Psoas muscle (tissue), 8 donors: ENCODE measurements around the gene IQGAP2. TPM values are rescaled to one million over a fixed set of nuclear protein-coding genes. Genes with fewer than 3 reads are reported as not detected.

ENCODE experiments used
- ATAC-seq, 4 donors: fragments of 200-7000 bp; cut with Tn5 transposase; one replicate each; pipeline ENCODE4 v1.9.1; 2020; ENCODE audit warnings: moderate library complexity in 3 of 4, mild to moderate bottlenecking in 2 of 4
- DNase-seq, 2 donors: peaks; one replicate each; pipeline ENCODE4 v3.0.0-alpha.2; 2020
- H3K27ac ChIP-seq: fragments of 200-600 bp; one replicate; pipeline ENCODE4 v1.8.0; 2022
- H3K27me3 ChIP-seq, 3 donors: fragments of 200-600 bp in 1 of 3; one replicate each; pipeline versions ENCODE4 v1.6.1 to v1.8.0; 2013 to 2022; ENCODE audit warnings: low read length in 2 of 3, mild to moderate bottlenecking in 2 of 3, moderate library complexity in 1 of 3; ENCODE audit not compliant: insufficient read depth in 3 of 3
- H3K36me3 ChIP-seq, 2 donors: fragments of 200-600 bp in 1 of 2; one replicate each; pipeline versions ENCODE4 v1.6.1 to v1.8.0; 2013 to 2022; ENCODE audit warnings: low read depth in 1 of 2, mild to moderate bottlenecking in 1 of 2, moderate library complexity in 1 of 2; ENCODE audit not compliant: insufficient read depth in 1 of 2
- H3K4me1 ChIP-seq: fragments of 200-600 bp; one replicate; pipeline ENCODE4 v1.8.0; 2022
- H3K4me3 ChIP-seq: fragments of 200-600 bp; one replicate; pipeline ENCODE4 v1.8.0; 2022; ENCODE audit warnings: mild to moderate bottlenecking
- H3K9me3 ChIP-seq: fragments of 200-600 bp; one replicate; pipeline ENCODE4 v1.8.0; 2022
- CTCF ChIP-seq: fragments of 200-600 bp; IDR thresholded peaks from one replicate; pipeline ENCODE4 v1.8.0; 2022; ENCODE audit warnings: antibody characterized with exemption
- WGBS, 3 donors: extraction: QIAGEN DNeasy Blood & Tissue Kit; methylation state at CpG; one replicate each; pipeline versions ENCODE4 v1.1.6 to v1.1.7; 2013; 5-methylcytosine and 5-hydroxymethylcytosine counted together
- intact Hi-C, 2 donors: fragments of 100-400 bp; cut with DNase I; formaldehyde crosslinking; loops; one replicate each; pipeline versions ENCODE4 v1.11.0 to v1.14.2; 2022
- polyA plus RNA-seq, 3 donors: library from polyadenylated mRNA; stranded (reverse); fragments of 200-250 nt; gene quantifications; one replicate each; pipeline ENCODE4 v1.2.3, GENCODE V29; 2013
- total RNA-seq, 4 donors: library from RNA; stranded (reverse); fragmentation: NEBNext Ultra II Directional in 2 of 4; extraction: Animal tissue kit (Norgen Biotek cat#: 25700) in 2 of 4; gene quantifications; one replicate each; pipeline versions ENCODE4 v1.2.1 to v1.2.4, GENCODE V29; 2021 to 2023
- donor health status: healthy with polysubstance abuse.
- donor health status: DM: no; HTN: no; CAD: no; lungs with moderate emphysema.
- donor health status: Bipolar disorder and iron deficiency.
- donor health status: healthy.
- donor health status: DM: yes; HTN: yes; CAD: no.
- donor health status: DM: no; HTN: no; CAD: no.
- donor health status: DM: no; HTN: no; CAD: no.
- donor health status: DM: yes; HTN: yes; CAD: no.

The IQGAP2 gene
- total and polyA plus RNA-seq, 7 donors: 0.52 to 4.3 (median 1.4) TPM

- H3K27ac ChIP-seq: no peak overlapping the region
- H3K4me1 ChIP-seq: no peaks in the 10 kb centered on the region
- WGBS, 3 donors: 83 to 89% (median 88%) methylated on average over 1 of the region's 1 CpG
- DNase-seq (no peak), ATAC-seq (no peak)
- no peak overlapping the region for H3K4me3 ChIP-seq
- TF ChIP-seq CTCF: no peak
- no peaks in the 10 kb centered on the region for H3K36me3 ChIP-seq
- H3K9me3 ChIP-seq: no peaks in the 10 kb centered on the region
- intact Hi-C loops: no loop called here
- H3K27me3 ChIP-seq: no peaks in the 10 kb centered on the region
Observed at GRCh38 chr5:76388236-76388635, 14.8 kb upstream of the IQGAP2 start.

- DNase-seq: no peak
Observed at GRCh38 chr5:76388791-76389512, 14.1 kb upstream of the IQGAP2 start.

GRCh38 chr5:76389513-76390154 is 13.5 kb upstream of the IQGAP2 start:
- no peak for DNase-seq
- intact Hi-C loops: no loop called here
- Histone ChIP-seq H3K27me3 (no peaks in the 10 kb centered on the region), H3K27ac (no peak overlapping the region), H3K4me1 (no peaks in the 10 kb centered on the region), H3K4me3 (no peak overlapping the region), H3K9me3 (no peaks in the 10 kb centered on the region), H3K36me3 (no peaks in the 10 kb centered on the region)
- no peak for ATAC-seq
- WGBS, 3 donors: 72 to 76% (median 73%) methylated on average over 13 of the region's 13 CpGs
- TF ChIP-seq CTCF: no peak

More at GRCh38 chr5:76388791-76389512, 14.1 kb upstream of the IQGAP2 start:
- no peak overlapping the region for H3K27ac ChIP-seq
- no peaks in the 10 kb centered on the region for H3K9me3 ChIP-seq
- no peak overlapping the region for H3K4me3 ChIP-seq
- TF ChIP-seq CTCF: no peak
- WGBS, 3 donors: 80 to 85% (median 81%) methylated on average over 11 of the region's 11 CpGs
- ATAC-seq: no peak
- intact Hi-C loops: no loop called here
- no peaks in the 10 kb centered on the region for H3K27me3 ChIP-seq
- H3K36me3 ChIP-seq: no peaks in the 10 kb centered on the region
- no peaks in the 10 kb centered on the region for H3K4me1 ChIP-seq

- no peaks in the 10 kb centered on the region for H3K4me1 ChIP-seq
- DNase-seq (no peak), ATAC-seq (no peak)
- no peak overlapping the region for H3K27ac ChIP-seq
- no peaks in the 10 kb centered on the region for H3K36me3 ChIP-seq
- H3K4me3 ChIP-seq: no peak overlapping the region
- H3K27me3 ChIP-seq: no peaks in the 10 kb centered on the region
- 90 to 97% (median 90%) methylated on average over 9 of the region's 9 CpGs for WGBS, 3 donors
- no peak for TF ChIP-seq CTCF
- no peaks in the 10 kb centered on the region for H3K9me3 ChIP-seq
- intact Hi-C loops: no loop called here
Observed at GRCh38 chr5:76391014-76391413, 12.1 kb upstream of the IQGAP2 start.
